HEK293 (cell line): ENCODE results near the gene TMEM106C.

Experiments
- CTCF ChIP-seq: fragments of 450-650 bp; formaldehyde crosslinking; IDR thresholded peaks from 2 replicates; pipeline ENCODE4 v1.5.1; 2016; ENCODE audit warnings: missing biosample characterization, missing genetic modification characterization
- PATZ1 ChIP-seq: fragments of 450-650 bp; formaldehyde crosslinking; IDR thresholded peaks from 2 replicates; pipeline ENCODE4 v1.5.1; 2016; ENCODE audit warnings: missing biosample characterization, missing genetic modification characterization
- SCRT1 ChIP-seq: fragments of 450-650 bp; formaldehyde crosslinking; IDR thresholded peaks from 2 replicates; pipeline ENCODE4 v1.5.1; 2016; ENCODE audit warnings: missing biosample characterization, missing genetic modification characterization, borderline replicate concordance
- ZBTB1 ChIP-seq: fragments of 450-650 bp; formaldehyde crosslinking; IDR thresholded peaks from 2 replicates; pipeline ENCODE4 v1.5.1; 2016; ENCODE audit warnings: missing biosample characterization, missing genetic modification characterization
- ZBTB48 ChIP-seq: fragments of 450-650 bp; formaldehyde crosslinking; IDR thresholded peaks from 2 replicates; pipeline ENCODE4 v1.5.1; 2016; ENCODE audit warnings: missing biosample characterization, missing genetic modification characterization
- ZBTB7A ChIP-seq: fragments of 450-650 bp; formaldehyde crosslinking; IDR thresholded peaks from 2 replicates; pipeline ENCODE4 v1.5.1; 2016; ENCODE audit warnings: low read depth, missing biosample characterization, missing genetic modification characterization
- ZNF18 ChIP-seq: fragments of 450-650 bp; formaldehyde crosslinking; IDR thresholded peaks from 2 replicates; pipeline ENCODE4 v1.5.1; 2016; ENCODE audit warnings: missing biosample characterization, missing genetic modification characterization
- ZNF394 ChIP-seq: fragments of 450-650 bp; formaldehyde crosslinking; IDR thresholded peaks from 2 replicates; pipeline ENCODE4 v1.5.1; 2016; ENCODE audit warnings: missing biosample characterization, missing genetic modification characterization, mild to moderate bottlenecking, moderate library complexity, borderline replicate concordance
- ZNF514 ChIP-seq: fragments of 450-650 bp; formaldehyde crosslinking; IDR thresholded peaks from 2 replicates; pipeline ENCODE4 v1.5.1; 2016; ENCODE audit warnings: missing biosample characterization, missing genetic modification characterization
- ZSCAN18 ChIP-seq: fragments of 450-650 bp; formaldehyde crosslinking; IDR thresholded peaks from 2 replicates; pipeline ENCODE4 v1.5.1; 2016; ENCODE audit warnings: missing biosample characterization, missing genetic modification characterization

GRCh38 chr12:47979166-47979565 lies 15.8 kb downstream of the TMEM106C start:
- no peak for TF ChIP-seq ZNF514
- no peak for TF ChIP-seq CTCF (tag by site-specific recombination)
- TF ChIP-seq ZBTB7A (tag by site-specific recombination), result no peak
- TF ChIP-seq SCRT1 (tag by site-specific recombination), result no peak
- no peak for TF ChIP-seq ZBTB48 (tag by site-specific recombination)
- no peak for TF ChIP-seq ZBTB1 (tag by site-specific recombination)
- TF ChIP-seq PATZ1 (tag by site-specific recombination), result no peak
- TF ChIP-seq ZNF394 (tag by site-specific recombination), result no peak
- no peak for TF ChIP-seq ZSCAN18
- TF ChIP-seq ZNF18, result no peak
